A673 (cell line): Measurements from ENCODE around the gene PLA2G2E. TPM values are rescaled to one million over a fixed set of nuclear protein-coding genes. Genes with fewer than 3 reads are reported as not detected.

Source experiments
- BruUV-seq: library from RNA; stranded (reverse); fragments of 400-500 nt; replicated peaks from 2 replicates; lab custom pipeline; 2021; lab: Mats Ljungman, UMichigan
- CTCF ChIA-PET: fragments of 300-600 bp; sonication (Branson Sonifier 250); formaldehyde crosslinking; loops from one replicate; lab custom pipeline; 2022; ENCODE audit warnings: antibody characterized with exemption; lab: Charles Lee
- POLR2A ChIA-PET: fragments of 300-600 bp; sonication (Branson Sonifier 250); formaldehyde crosslinking; loops from one replicate; lab custom pipeline; 2022; ENCODE audit warnings: antibody characterized with exemption; ENCODE audit not compliant: low non-redundant PET; lab: Charles Lee
- DNase-seq: peaks from one replicate; pipeline ENCODE4 v3.0.0-alpha.2; 2015; ENCODE audit warnings: low spot score
- H3K27ac ChIP-seq: fragments of 200-600 bp; sonication (generic); 2 replicates; pipeline ENCODE4 v1.5.1; 2016; ENCODE audit warnings: mixed run types, low read depth, mild to moderate bottlenecking, mixed read lengths, antibody characterized with exemption, low read length; ENCODE audit not compliant: poor library complexity, severe bottlenecking
- H3K27me3 ChIP-seq: fragments of 200-600 bp; sonication (generic); replicated peaks from 2 replicates; pipeline ENCODE4 v1.6.1; 2017; ENCODE audit warnings: mixed run types, low read depth, mild to moderate bottlenecking, mixed read lengths, antibody characterized with exemption, low read length; ENCODE audit not compliant: insufficient read depth, poor library complexity
- H3K36me3 ChIP-seq: fragments of 200-600 bp; sonication (generic); 2 replicates; pipeline ENCODE4 v1.6.1; 2016; ENCODE audit warnings: mixed run types, mild to moderate bottlenecking, mixed read lengths, antibody characterized with exemption, low read length; ENCODE audit not compliant: insufficient read depth, poor library complexity, severe bottlenecking
- H3K4me1 ChIP-seq: fragments of 200-600 bp; sonication (generic); 2 replicates; pipeline ENCODE4 v1.6.1; 2017; ENCODE audit warnings: mixed run types, mild to moderate bottlenecking, mixed read lengths, antibody characterized with exemption, low read length; ENCODE audit not compliant: insufficient read depth, poor library complexity, severe bottlenecking
- H3K4me3 ChIP-seq: fragments of 200-600 bp; sonication (generic); 2 replicates; pipeline ENCODE4 v1.5.1; 2016; ENCODE audit warnings: low read depth, mixed run types, mild to moderate bottlenecking, mixed read lengths, low read length; ENCODE audit not compliant: poor library complexity, severe bottlenecking
- H3K9me3 ChIP-seq: fragments of 200-600 bp; sonication (generic); 2 replicates; pipeline ENCODE4 v1.6.1; 2016; ENCODE audit warnings: mixed run types, low read depth, mild to moderate bottlenecking, mixed read lengths, antibody characterized with exemption, low read length; ENCODE audit not compliant: poor library complexity, severe bottlenecking
- CTCF ChIP-seq: fragments of 300-800, 200-600 bp; sonication (generic); conservative IDR thresholded peaks from 2 replicates; pipeline ENCODE4 v1.5.1; 2017; ENCODE audit warnings: low read depth, mild to moderate bottlenecking, antibody characterized with exemption, low read length, moderate library complexity, mixed read lengths
- EZH2 ChIP-seq: fragments of 200-600 bp; sonication (generic); IDR thresholded peaks from 2 replicates; pipeline ENCODE4 v1.6.1; 2017; ENCODE audit warnings: borderline replicate concordance, low read depth, mild to moderate bottlenecking, mixed read lengths, antibody characterized with exemption, low read length; ENCODE audit not compliant: poor library complexity, severe bottlenecking
- intact Hi-C: fragments of 100-400 bp; cut with micrococcal nuclease; formaldehyde crosslinking; loops from one replicate; pipeline ENCODE4 v1.10.0; 2022; ENCODE audit not compliant: unreplicated experiment
- total RNA-seq: library from RNA; stranded (reverse); gene quantifications from 2 replicates; pipeline ENCODE4 v1.2.3, GENCODE V29; 2021

The PLA2G2E gene
- total RNA-seq, 1 experiment from 2014 or later: not detected

GRCh38 chr1:19954059-19954458, 30.6 kb upstream of the PLA2G2E start:
- CTCF ChIA-PET: no interaction called here
- H3K27ac ChIP-seq: no peak overlapping the region
- no peaks in the 10 kb centered on the region for H3K36me3 ChIP-seq
- POLR2A ChIA-PET: no interaction called here
- no peaks in the 10 kb centered on the region for H3K4me1 ChIP-seq
- TF ChIP-seq EZH2: no peak
- TF ChIP-seq CTCF: no peak
- no peak overlapping the region for H3K4me3 ChIP-seq
- no TSS peak for BruUV-seq
- H3K9me3 ChIP-seq: no peaks in the 10 kb centered on the region
- intact Hi-C loops: no loop called here
- peaks cover 6% of the 10 kb centered on the region for H3K27me3 ChIP-seq
- no peak for DNase-seq

- Histone ChIP-seq H3K27me3 (peaks cover 18% of the 10 kb centered on the region), H3K4me1 (no peaks in the 10 kb centered on the region), H3K36me3 (no peaks in the 10 kb centered on the region), H3K9me3 (no peaks in the 10 kb centered on the region), H3K4me3 (no peak overlapping the region), H3K27ac (no peak overlapping the region)
- no TSS peak for BruUV-seq
- no peak for DNase-seq
- ChIA-PET POLR2A (interaction anchor here (0.6 kb wide), 1 partner anchor 1483 kb away, joined by 10 read pairs; no protein-coding TSS in a partner anchor), CTCF (no interaction called here)
- intact Hi-C loops: no loop called here
- TF ChIP-seq CTCF: no peak
- no peak for TF ChIP-seq EZH2
Measured at GRCh38 chr1:19949016-19949415, 25.6 kb upstream of the PLA2G2E start.

- TF ChIP-seq EZH2 (no peak), CTCF (no peak)
- H3K36me3 ChIP-seq: no peaks in the 10 kb centered on the region
- intact Hi-C loops: no loop called here
- BruUV-seq: no TSS peak
- no peak for DNase-seq
- H3K27me3 ChIP-seq: peaks cover 18% of the 10 kb centered on the region
- H3K4me1 ChIP-seq: no peaks in the 10 kb centered on the region
- H3K4me3 ChIP-seq: no peak overlapping the region
- no peak overlapping the region for H3K27ac ChIP-seq
- H3K9me3 ChIP-seq: no peaks in the 10 kb centered on the region
- CTCF ChIA-PET: no interaction called here
- POLR2A ChIA-PET: no interaction called here
Measured at GRCh38 chr1:19946971-19947370, 23.6 kb upstream of the PLA2G2E start.
